ENCODE measurements around the gene CAPRIN1. TPM values are rescaled to one million over a fixed set of nuclear protein-coding genes. Genes with fewer than 3 reads are reported as not detected.
A peak's percentile ranks its signal among the peaks of the same experiment; 100 is the strongest.

The CAPRIN1 gene
- total and polyA plus RNA-seq, 2 donors (not counting 3 experiments of a cell fraction or from before 2014, with no cell fraction given) = 138 to 279 TPM

DNA sequence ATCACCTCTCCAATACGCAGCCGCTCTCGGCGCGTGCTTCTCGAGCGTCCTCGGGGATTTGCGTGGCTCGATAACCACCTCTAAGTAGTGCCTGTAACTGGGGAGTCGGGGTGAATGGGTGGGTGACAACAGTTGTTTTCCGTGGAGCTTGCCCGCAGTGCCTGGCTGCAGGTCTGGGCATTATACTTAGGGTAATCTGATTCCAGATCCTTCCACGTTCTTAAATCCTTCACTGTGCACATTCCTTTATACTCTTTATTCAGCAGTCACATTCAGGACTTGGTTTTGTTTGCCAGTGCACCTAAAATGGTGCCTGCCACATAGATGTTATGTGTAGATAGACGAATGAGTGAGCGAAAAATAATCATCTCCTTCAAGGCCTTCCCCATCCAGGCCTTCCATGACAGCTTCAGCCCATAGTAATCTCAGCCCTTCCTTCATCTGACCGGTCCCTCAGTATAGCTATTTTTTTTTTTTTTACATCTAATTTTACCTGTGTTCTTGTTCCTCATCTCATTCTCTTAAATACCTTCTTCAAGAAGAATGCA is 54.5 kb downstream of the CAPRIN1 start:
- ChIA-PET POLR2A (interaction anchor here (0.5 to 1.0 kb wide), 2 partner anchors 28 to 38 kb away, joined by 3 to 4 read pairs; no protein-coding TSS in a partner anchor), CTCF (interaction anchor here (1.5 to 2.0 kb wide), 2 partner anchors 108 to 109 kb away, joined by 3 to 11 read pairs; no protein-coding TSS in a partner anchor)
- FAIRE-seq (no peak), DNase-seq (ENCODE audit: low read depth, low spot score) (no peak)
- no peaks in the 10 kb centered on the region for H3K27me3 ChIP-seq (ENCODE audit: control insufficient read depth in 2 of 2, insufficient read depth in 2 of 2, low read length in 2 of 2)
- TF ChIP-seq EZH2 (IDR thresholded peaks at IDR 0.05; ENCODE audit: borderline replicate concordance, low read depth, low read length, severe bottlenecking) (no peak), POLR2A (IDR thresholded peaks at IDR 0.05; ENCODE audit: low read depth, low read length) (no peak), POLR2AphosphoS5 (IDR thresholded peaks at IDR 0.05; ENCODE audit: insufficient read depth, low read depth, low read length) (no peak), JUN (IDR thresholded peaks at IDR 0.05; ENCODE audit: borderline replicate concordance, insufficient read depth, insufficient read length, low read depth) (no peak), GATA2 (IDR thresholded peaks at IDR 0.05; ENCODE audit: insufficient read depth, insufficient read length, low read depth, low read length) (no peak), FOS (IDR thresholded peaks at IDR 0.05; ENCODE audit: borderline replicate concordance, insufficient read depth, low read length) (no peak), MYC (IDR thresholded peaks at IDR 0.05; ENCODE audit: low read depth, low read length) (no peak)
- TF ChIP-seq, protein P1, sequence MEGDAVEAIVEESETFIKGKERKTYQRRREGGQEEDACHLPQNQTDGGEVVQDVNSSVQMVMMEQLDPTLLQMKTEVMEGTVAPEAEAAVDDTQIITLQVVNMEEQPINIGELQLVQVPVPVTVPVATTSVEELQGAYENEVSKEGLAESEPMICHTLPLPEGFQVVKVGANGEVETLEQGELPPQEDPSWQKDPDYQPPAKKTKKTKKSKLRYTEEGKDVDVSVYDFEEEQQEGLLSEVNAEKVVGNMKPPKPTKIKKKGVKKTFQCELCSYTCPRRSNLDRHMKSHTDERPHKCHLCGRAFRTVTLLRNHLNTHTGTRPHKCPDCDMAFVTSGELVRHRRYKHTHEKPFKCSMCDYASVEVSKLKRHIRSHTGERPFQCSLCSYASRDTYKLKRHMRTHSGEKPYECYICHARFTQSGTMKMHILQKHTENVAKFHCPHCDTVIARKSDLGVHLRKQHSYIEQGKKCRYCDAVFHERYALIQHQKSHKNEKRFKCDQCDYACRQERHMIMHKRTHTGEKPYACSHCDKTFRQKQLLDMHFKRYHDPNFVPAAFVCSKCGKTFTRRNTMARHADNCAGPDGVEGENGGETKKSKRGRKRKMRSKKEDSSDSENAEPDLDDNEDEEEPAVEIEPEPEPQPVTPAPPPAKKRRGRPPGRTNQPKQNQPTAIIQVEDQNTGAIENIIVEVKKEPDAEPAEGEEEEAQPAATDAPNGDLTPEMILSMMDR (IDR thresholded peaks at IDR 0.05; ENCODE audit: extremely low read depth in 1 of 2, insufficient read depth in 1 of 2, low read depth in 1 of 2, low read length in 2 of 2) = no peak
- TF ChIP-seq, protein P2, sequence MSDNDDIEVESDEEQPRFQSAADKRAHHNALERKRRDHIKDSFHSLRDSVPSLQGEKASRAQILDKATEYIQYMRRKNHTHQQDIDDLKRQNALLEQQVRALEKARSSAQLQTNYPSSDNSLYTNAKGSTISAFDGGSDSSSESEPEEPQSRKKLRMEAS (IDR thresholded peaks at IDR 0.05; ENCODE audit: insufficient read depth, insufficient read length) = no peak
- H3K79me2 ChIP-seq (ENCODE audit: control insufficient read depth, insufficient read depth, low read length) = peaks cover 32% of the 10 kb centered on the region
- H3K27ac ChIP-seq (ENCODE audit: insufficient read depth, low read depth, low read length) = peak overlapping the region; percentile 35
- H3K4me2 ChIP-seq (ENCODE audit: insufficient read depth, low read length) = peak overlapping the region; percentile 88
- dilution Hi-C loops (cut with MboI; ENCODE audit: extremely low pct_ligation_motif_present, low sequenced_read_pairs) (no loop called here), intact Hi-C loops (cut with micrococcal nuclease) (loop anchor here (1.0 to 2.0 kb wide), 3 partner anchors 55 to 253 kb away; partner anchors contain the start of genes ABTB2 and CAPRIN1)
- H2AFZ ChIP-seq (ENCODE audit: low read depth, low read length) = peak overlapping the region; percentile 4
- H3K36me3 ChIP-seq (ENCODE audit: control insufficient read depth in 2 of 2, extremely low read depth in 1 of 2, insufficient read depth in 2 of 2, low read length in 2 of 2) = peaks cover 2 to 4% of the 10 kb centered on the region in 2 experiments
- no peaks in the 10 kb centered on the region for H3K9me1 ChIP-seq (replicated peaks; ENCODE audit: control insufficient read depth, extremely low read depth, insufficient read depth, low read length)
- peak overlapping the region; percentile 85 for H3K9ac ChIP-seq (replicated peaks; ENCODE audit: extremely low read depth, insufficient read depth, low read length)
- H3K4me3 ChIP-seq (replicated peaks in 1 of 3; ENCODE audit: insufficient read depth in 1 of 3, low read depth in 1 of 3, low read length in 3 of 3) = peak overlapping the region; percentile 27 to 79 (median 71)
- no peaks in the 10 kb centered on the region for H4K20me1 ChIP-seq (replicated peaks; ENCODE audit: control insufficient read depth, extremely low read depth, insufficient read depth, low read length)
- H3K9me3 ChIP-seq (replicated peaks; ENCODE audit: control insufficient read depth, insufficient read depth, low read length) = no peaks in the 10 kb centered on the region
- no TSS peak for BruUV-seq (replicated peaks)
- peaks cover 19% of the 10 kb centered on the region for H3K4me1 ChIP-seq (ENCODE audit: control insufficient read depth, extremely low read depth, insufficient read depth, low read length)
